H1 (cell line): ENCODE results near the gene SLC25A36. TPM values are rescaled to one million over a fixed set of nuclear protein-coding genes. Genes with fewer than 3 reads are reported as not detected.

ENCODE experiments used
- CTCF ChIA-PET: fragments of 300-600 bp; sonication (Branson Sonifier 250); formaldehyde crosslinking; loops from one replicate; lab custom pipeline; 2021; ENCODE audit not compliant: partially characterized antibody; lab: Charles Lee
- POLR2A ChIA-PET: fragments of 300-600 bp; sonication (Branson Sonifier 250); formaldehyde crosslinking; loops from one replicate; lab custom pipeline; 2021; ENCODE audit warnings: inconsistent platforms; ENCODE audit not compliant: partially characterized antibody; lab: Charles Lee
- DNase-seq, 2 experiments: peaks; one replicate each; pipeline versions ENCODE4 v3.0.0 to v3.0.0-alpha.2; 2010 to 2022; ENCODE audit warnings: low spot score in 2 of 2, low read depth in 1 of 2, mixed read lengths in 1 of 2
- FAIRE-seq: peaks from 2 replicates; lab custom pipeline; 2011; peaks lifted over from hg19 to GRCh38; lab: Jason Lieb, UNC
- H2AFZ ChIP-seq: 2 replicates; pipeline ENCODE4 v1.8.1; 2012; ENCODE audit warnings: low read length, inconsistent platforms
- H2AK5ac ChIP-seq: 2 replicates; pipeline ENCODE4 v1.6.1; 2013; ENCODE audit warnings: low read depth, low read length
- H2BK120ac ChIP-seq: replicated peaks from 2 replicates; pipeline ENCODE3; 2013; ENCODE audit warnings: low read depth, low read length, inconsistent platforms
- H2BK12ac ChIP-seq: 2 replicates; pipeline ENCODE4 v1.6.1; 2013; ENCODE audit warnings: low read depth, low read length
- H2BK15ac ChIP-seq: 2 replicates; pipeline ENCODE4 v1.6.1; 2013; ENCODE audit warnings: low read length
- H2BK20ac ChIP-seq: 2 replicates; pipeline ENCODE4 v1.6.1; 2013; ENCODE audit warnings: low read length
- H2BK5ac ChIP-seq: 2 replicates; pipeline ENCODE4 v1.6.1; 2013; ENCODE audit warnings: low read depth, low read length
- H3K14ac ChIP-seq: 2 replicates; pipeline ENCODE4 v1.6.1; 2013; ENCODE audit warnings: inconsistent platforms; ENCODE audit not compliant: insufficient read length
- H3K18ac ChIP-seq: 2 replicates; pipeline ENCODE4 v1.6.1; 2013; ENCODE audit warnings: low read length; ENCODE audit errors: extremely low read depth
- H3K23ac ChIP-seq: 2 replicates; pipeline ENCODE4 v1.6.1; 2013; ENCODE audit warnings: inconsistent platforms; ENCODE audit not compliant: insufficient read length
- H3K23me2 ChIP-seq: 2 replicates; pipeline ENCODE4 v1.6.1; 2013; ENCODE audit warnings: low read depth, low read length
- H3K27ac ChIP-seq: 2 replicates; pipeline ENCODE4 v1.6.1; 2011; ENCODE audit warnings: low read depth, low read length, inconsistent platforms
- H3K27me3 ChIP-seq, 4 experiments: replicated peaks in 1 of 4; 1 replicate in 1 of 4; 2 replicates in 3 of 4; pipeline versions ENCODE4 v1.6.1 to v1.8.1; 2011 to 2013; ENCODE audit warnings: low read length in 3 of 4, mild to moderate bottlenecking in 3 of 4, inconsistent platforms in 2 of 4, mixed read lengths in 2 of 4, moderate library complexity in 1 of 4; ENCODE audit not compliant: control insufficient read depth in 3 of 4, insufficient read depth in 3 of 4; ENCODE audit errors: extremely low read depth in 1 of 4
- H3K36me3 ChIP-seq, 4 experiments: 2 replicates each; pipeline versions ENCODE4 v1.6.1 to v1.8.1; 2011 to 2013; ENCODE audit warnings: mild to moderate bottlenecking in 4 of 4, low read length in 3 of 4, moderate library complexity in 2 of 4, control low read depth in 1 of 4, inconsistent platforms in 1 of 4; ENCODE audit not compliant: insufficient read depth in 4 of 4, control insufficient read depth in 2 of 4
- H3K4ac ChIP-seq: replicated peaks from 2 replicates; pipeline ENCODE3; 2013; ENCODE audit warnings: low read length, low read depth, mixed read lengths, inconsistent platforms; ENCODE audit not compliant: insufficient read length
- H3K4me1 ChIP-seq, 4 experiments: replicated peaks in 1 of 4; 1 replicate in 1 of 4; 2 replicates in 3 of 4; pipeline versions ENCODE4 v1.6.1 to v1.8.1; 2011 to 2013; ENCODE audit warnings: low read length in 3 of 4, inconsistent platforms in 2 of 4, mixed read lengths in 1 of 4; ENCODE audit not compliant: insufficient read depth in 4 of 4, control insufficient read depth in 3 of 4
- H3K4me2 ChIP-seq, 2 experiments: 2 replicates each; pipeline versions ENCODE4 v1.6.1 to v1.8.1; 2011 to 2013; ENCODE audit warnings: low read depth in 2 of 2, low read length in 2 of 2, control low read depth in 1 of 2, inconsistent platforms in 1 of 2, mild to moderate bottlenecking in 1 of 2; ENCODE audit not compliant: insufficient read depth in 1 of 2
- H3K4me3 ChIP-seq, 4 experiments: fragments of 200-600, 300-600 bp in 1 of 4; sonication (generic), shearing (Covaris generic), sonication (Bioruptor Twin) in 1 of 4; 2 replicates each; pipeline versions ENCODE4 v1.5.1 to v1.8.1; 2011 to 2016; ENCODE audit warnings: low read length in 4 of 4, low read depth in 3 of 4, control low read depth in 2 of 4, inconsistent platforms in 2 of 4, mild to moderate bottlenecking in 2 of 4, mixed read lengths in 1 of 4, moderate library complexity in 1 of 4; ENCODE audit not compliant: insufficient read depth in 2 of 4; ENCODE audit errors: extremely low read depth in 1 of 4
- H3K56ac ChIP-seq: replicated peaks from 2 replicates; pipeline ENCODE3; 2013; ENCODE audit warnings: low read depth, mild to moderate bottlenecking, mixed read lengths, low read length, inconsistent platforms; ENCODE audit not compliant: insufficient read length
- H3K79me1 ChIP-seq: 2 replicates; pipeline ENCODE4 v1.6.1; 2013; ENCODE audit warnings: low read depth, low read length, control low read depth
- H3K79me2 ChIP-seq, 2 experiments: 2 replicates each; pipeline versions ENCODE4 v1.6.1 to v1.8.1; 2012 to 2013; ENCODE audit warnings: low read length in 2 of 2, mild to moderate bottlenecking in 2 of 2, inconsistent platforms in 1 of 2; ENCODE audit not compliant: insufficient read depth in 2 of 2, control insufficient read depth in 1 of 2
- H3K9ac ChIP-seq, 4 experiments: replicated peaks in 1 of 4; 1 replicate in 1 of 4; 2 replicates in 3 of 4; pipeline versions ENCODE4 v1.6.1 to v1.8.1; 2011 to 2013; ENCODE audit warnings: low read depth in 3 of 4, low read length in 3 of 4, control low read depth in 2 of 4, mild to moderate bottlenecking in 2 of 4, moderate library complexity in 2 of 4, inconsistent platforms in 1 of 4; ENCODE audit errors: extremely low read depth in 1 of 4
- H3K9me3 ChIP-seq, 2 experiments: 2 replicates each; pipeline versions ENCODE4 v1.6.1 to v1.8.1; 2012 to 2013; ENCODE audit warnings: mild to moderate bottlenecking in 2 of 2, moderate library complexity in 2 of 2, control low read depth in 1 of 2, inconsistent platforms in 1 of 2, low read depth in 1 of 2, low read length in 1 of 2, mixed read lengths in 1 of 2; ENCODE audit not compliant: insufficient read depth in 2 of 2
- H4K20me1 ChIP-seq, 2 experiments: replicated peaks in 1 of 2; 2 replicates each; pipeline versions ENCODE3 to v1.8.1; 2011 to 2013; ENCODE audit warnings: inconsistent platforms in 2 of 2, low read length in 2 of 2, mild to moderate bottlenecking in 1 of 2; ENCODE audit not compliant: insufficient read depth in 2 of 2, control insufficient read depth in 1 of 2
- H4K5ac ChIP-seq: 2 replicates; pipeline ENCODE4 v1.6.1; 2013; ENCODE audit warnings: low read length, low read depth, mixed read lengths, inconsistent platforms; ENCODE audit not compliant: insufficient read length
- H4K8ac ChIP-seq: 2 replicates; pipeline ENCODE4 v1.8.0; 2013; ENCODE audit warnings: mild to moderate bottlenecking, moderate library complexity, low read length, inconsistent platforms; ENCODE audit not compliant: insufficient read depth; ENCODE audit errors: extremely low read depth
- H4K91ac ChIP-seq: replicated peaks from 2 replicates; pipeline ENCODE3; 2013; ENCODE audit warnings: low read length, mixed read lengths, inconsistent platforms; ENCODE audit not compliant: insufficient read length
- ASH2L ChIP-seq: fragments of 200-600, 300-600 bp; sonication (generic); IDR thresholded peaks from one replicate; pipeline ENCODE4 v1.7.1; 2017; ENCODE audit warnings: low read length
- CREB1 ChIP-seq: IDR thresholded peaks from 2 replicates; pipeline ENCODE4 v1.6.1; 2012; ENCODE audit warnings: inconsistent platforms
- EGR1 ChIP-seq: IDR thresholded peaks from 2 replicates; pipeline ENCODE4 v1.6.1; 2011; ENCODE audit warnings: low read depth, low read length, borderline replicate concordance
- HDAC6 ChIP-seq: IDR thresholded peaks from one replicate; pipeline ENCODE4 v1.7.1; 2012; ENCODE audit warnings: low read depth, mild to moderate bottlenecking, inconsistent platforms, low read length, moderate library complexity
- POLR2AphosphoS5 ChIP-seq: IDR thresholded peaks from 2 replicates; pipeline ENCODE4 v1.6.1; 2011; ENCODE audit warnings: low read depth, low read length
- RFX5 ChIP-seq: IDR thresholded peaks from 2 replicates; pipeline ENCODE4 v1.6.1; 2011; ENCODE audit warnings: low read depth, low read length, improper control_type of control experiment, borderline replicate concordance
- TAF1 ChIP-seq: IDR thresholded peaks from 2 replicates; pipeline ENCODE4 v1.6.1; 2011; ENCODE audit warnings: mild to moderate bottlenecking, low read depth, low read length
- YY1 ChIP-seq: IDR thresholded peaks from 2 replicates; pipeline ENCODE4 v1.6.1; 2011; ENCODE audit warnings: low read depth, mild to moderate bottlenecking, low read length
- WGBS, 2 experiments: shearing (Covaris generic) in 1 of 2; methylation state at CpG; one replicate each; pipeline versions ENCODE4 v1.1.6 to v1.1.7; 2013 to 2015; ENCODE audit warnings: low lambda C conversion rate in 2 of 2, mixed read lengths in 2 of 2, inconsistent platforms in 1 of 2, low coverage in 1 of 2, missing lambda C conversion rate in 1 of 2; ENCODE audit not compliant: insufficient replicate concordance in 2 of 2, insufficient coverage in 1 of 2, insufficient read length in 1 of 2; ENCODE audit errors: extremely low coverage in 1 of 2, missing lambda C conversion rate in 1 of 2; 5-methylcytosine and 5-hydroxymethylcytosine counted together
- polyA plus RNA-seq, 7 experiments: library from polyadenylated mRNA; depleted of rRNA in 3 of 7; stranded (reverse) in 5 of 7; unstranded in 2 of 7; fragments of >200 nt in 5 of 7; fragments of 200-250 nt in 2 of 7; gene quantifications; 1 replicate in 5 of 7; 2 replicates in 1 of 7; 4 replicates in 1 of 7; pipeline versions ENCODE4 v1.2.1 to v1.2.3, GENCODE V29; 2011 to 2013; ENCODE audit warnings: missing spikeins in 2 of 7, mixed read lengths in 2 of 7
- total RNA-seq: library from RNA; stranded (reverse); fragmentation: NEBNext Ultra II Directional; extraction: Animal tissue kit (Norgen Biotek cat#: 25700); gene quantifications from 2 replicates; pipeline ENCODE4 v1.2.1, GENCODE V29; 2021

SLC25A36 gene
- total and polyA plus RNA-seq, 2 of the 8 experiments (the other 6 are each of a cell fraction or from before 2014, with no cell fraction given): 42.9 to 71.8 TPM

DNA sequence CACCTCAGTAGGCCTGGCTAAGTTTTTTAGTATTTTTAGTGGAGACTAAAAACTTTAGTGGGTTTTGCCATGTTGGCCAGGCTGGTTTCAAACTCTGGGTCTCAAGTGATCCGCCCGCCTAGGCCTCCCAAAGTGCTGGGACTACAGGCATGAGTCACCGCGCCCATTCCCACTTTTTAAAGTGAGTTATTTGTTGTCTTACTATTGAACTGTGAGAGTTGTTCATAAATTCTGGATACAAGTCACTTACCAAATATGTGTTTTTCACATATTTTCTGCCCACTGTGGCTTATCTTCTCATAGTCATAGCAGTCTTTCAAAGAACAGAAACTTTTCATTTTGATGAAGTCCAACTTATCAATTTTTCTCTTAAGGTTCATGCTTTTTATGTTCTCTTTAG, 79.6 kb downstream of the SLC25A36 start:
- no peak overlapping the region for H2BK20ac ChIP-seq
- H3K4me2 ChIP-seq: no peak overlapping the region
- FAIRE-seq (no peak), DNase-seq (no peak)
- no peak overlapping the region for H2BK15ac ChIP-seq
- no peaks in the 10 kb centered on the region for H4K20me1 ChIP-seq
- H4K5ac ChIP-seq: no peak overlapping the region
- H3K79me1 ChIP-seq: no peaks in the 10 kb centered on the region
- H3K27ac ChIP-seq: no peak overlapping the region
- no peak overlapping the region for H2AK5ac ChIP-seq
- no peaks in the 10 kb centered on the region for H3K4me1 ChIP-seq
- no peaks in the 10 kb centered on the region for H3K9me3 ChIP-seq
- H3K18ac ChIP-seq: no peak overlapping the region
- H2BK120ac ChIP-seq: no peak overlapping the region
- ChIA-PET CTCF (interaction anchor here (0.6 to 2.5 kb wide), 3 partner anchors 10 to 1107 kb away, joined by 3 to 8 read pairs (median 4); no protein-coding TSS in a partner anchor), POLR2A (no interaction called here)
- H2BK5ac ChIP-seq: no peak overlapping the region
- no peak overlapping the region for H4K8ac ChIP-seq
- H3K56ac ChIP-seq: no peak overlapping the region
- 85% methylated on average over 4 of the region's 4 CpGs; no CpG with 5 or more reads in 1 of the 2 experiments for WGBS, 2 experiments
- H3K4me3 ChIP-seq: no peak overlapping the region
- H3K27me3 ChIP-seq: no peaks in the 10 kb centered on the region
- H3K79me2 ChIP-seq: no peaks in the 10 kb centered on the region
- no peak overlapping the region for H3K4ac ChIP-seq
- H2AFZ ChIP-seq: no peak overlapping the region
- no peak overlapping the region for H2BK12ac ChIP-seq
- H3K9ac ChIP-seq: no peak overlapping the region
- H4K91ac ChIP-seq: no peak overlapping the region
- H3K23me2 ChIP-seq: no peaks in the 10 kb centered on the region
- H3K23ac ChIP-seq: no peak overlapping the region
- no peaks in the 10 kb centered on the region for H3K36me3 ChIP-seq
- no peak overlapping the region for H3K14ac ChIP-seq
- TF ChIP-seq POLR2AphosphoS5: no peak
- TF ChIP-seq HDAC6: no peak
- no peak for TF ChIP-seq CREB1
- no peak for TF ChIP-seq YY1
- TF ChIP-seq TAF1: no peak
- no peak for TF ChIP-seq EGR1
- TF ChIP-seq RFX5: no peak
- no peak for TF ChIP-seq ASH2L
